Body of pancreas (tissue), 4 donors: ENCODE data around the gene PTGDS. TPM values are rescaled to one million over a fixed set of nuclear protein-coding genes. Genes with fewer than 3 reads are reported as not detected.

ENCODE experiments used
- ATAC-seq: fragments of 150-250 bp; one replicate; pipeline ENCODE4 v1.9.1; 2016
- DNase-seq, 4 donors: peaks; one replicate each; pipeline ENCODE4 v3.0.0-alpha.2; 2019
- H3K27ac ChIP-seq, 4 donors: fragments of 200-600 bp; sonication (generic); 1 replicate in 3 of 4; 2 replicates in 1 of 4; pipeline versions ENCODE4 v1.5.1 to v1.6.1; 2016 to 2019; ENCODE audit warnings: mild to moderate bottlenecking in 1 of 4, mixed read lengths in 1 of 4, moderate library complexity in 1 of 4
- H3K27me3 ChIP-seq, 2 donors: fragments of 200-600 bp; sonication (generic); one replicate each; pipeline ENCODE4 v1.6.0; 2016; ENCODE audit warnings: mild to moderate bottlenecking in 1 of 2
- H3K36me3 ChIP-seq, 2 donors: fragments of 200-600 bp; sonication (generic); replicated peaks in 1 of 2; 2 replicates each; pipeline ENCODE4 v1.5.1; 2016; ENCODE audit warnings: low read depth in 2 of 2; ENCODE audit not compliant: insufficient read depth in 1 of 2
- H3K4me1 ChIP-seq: fragments of 200-600 bp; sonication (generic); one replicate; pipeline ENCODE4 v1.6.0; 2016
- H3K4me3 ChIP-seq, 2 donors: fragments of 200-600 bp; sonication (generic); 1 replicate in 1 of 2; 2 replicates in 1 of 2; pipeline ENCODE4 v1.5.1; 2016 to 2019
- H3K9me3 ChIP-seq, 3 donors: fragments of 200-600 bp; sonication (generic); 1 replicate in 2 of 3; 2 replicates in 1 of 3; pipeline ENCODE4 v1.5.1; 2016
- CTCF ChIP-seq, 7 experiments: fragments of 450-650 bp in 4 of 7; fragments of 200-600 bp in 3 of 7; sonication (generic) in 3 of 7; IDR thresholded peaks; one replicate each; pipeline ENCODE4 v1.5.1; 2016 to 2019; ENCODE audit warnings: antibody characterized with exemption in 7 of 7
- POLR2A ChIP-seq, 3 donors: fragments of 450-650 bp; IDR thresholded peaks; one replicate each; pipeline ENCODE4 v1.6.1; 2016; ENCODE audit warnings: antibody characterized with exemption in 3 of 3, mild to moderate bottlenecking in 2 of 3
- WGBS, 2 donors: methylation state at CpG; one replicate each; pipeline ENCODE4 v1.1.5; 2017; 5-methylcytosine and 5-hydroxymethylcytosine counted together
- intact Hi-C: fragments of 100-400 bp; cut with DNase I; formaldehyde crosslinking; loops from one replicate; pipeline ENCODE4 v1.15.1; 2023
- total RNA-seq, 2 donors: library from RNA; depleted of rRNA; stranded (reverse); fragments of >200 nt; gene quantifications; one replicate each; pipeline ENCODE4 v1.1.0, GENCODE V29; 2016

Gene PTGDS
- total RNA-seq, 2 donors from 2014 or later: 17.8 to 48.0 TPM

GRCh38 chr9:136983656-136984314, 6.5 kb downstream of the PTGDS start:
- ATAC-seq: no peak
- intact Hi-C loops: no loop called here
- Histone ChIP-seq H3K36me3 (no peaks in the 10 kb centered on the region), H3K9me3 (no peaks in the 10 kb centered on the region), H3K27me3 (peaks cover 0 to 5% of the 10 kb centered on the region in 2 donors), H3K27ac (no peak overlapping the region), H3K4me1 (peaks cover 6% of the 10 kb centered on the region), H3K4me3 (no peak overlapping the region)
- DNase-seq: no peak
- 76 to 80% methylated on average over 8 to 11 of the region's 11 CpGs for WGBS, 2 donors
- no peak for TF ChIP-seq CTCF (IDR thresholded peaks at IDR 0.05)
- no peak for TF ChIP-seq POLR2A (IDR thresholded peaks at IDR 0.05)

DNA sequence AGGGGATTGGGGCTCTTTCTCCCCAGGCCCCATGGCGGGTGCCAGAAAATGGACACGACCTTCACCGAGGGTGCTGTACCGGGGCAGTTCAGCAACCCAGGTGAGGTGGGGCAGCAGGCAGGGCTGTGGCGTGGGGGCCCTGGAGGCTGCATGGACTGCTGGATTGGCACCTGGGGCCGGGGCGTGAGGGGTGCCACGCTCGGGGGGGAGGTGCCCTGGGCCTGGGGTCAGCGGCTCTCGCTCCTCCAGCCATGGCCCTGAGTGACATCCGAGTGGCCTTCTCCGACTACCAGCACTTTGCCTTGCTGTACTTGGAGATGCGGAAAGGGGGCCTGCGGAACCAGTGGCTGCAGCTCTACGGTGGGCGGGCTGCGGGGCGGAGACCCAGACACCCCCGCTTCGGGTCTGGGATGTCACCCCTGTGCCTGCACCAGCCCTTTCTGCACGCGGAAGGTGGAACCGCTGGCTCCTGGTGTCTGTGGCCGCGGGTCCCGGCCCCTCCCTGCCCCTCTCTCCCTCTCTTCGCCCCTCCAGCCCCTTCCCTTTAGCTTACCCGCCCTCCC, 7.2 kb downstream of the PTGDS start:
- no peaks in the 10 kb centered on the region for H3K9me3 ChIP-seq
- no peak for TF ChIP-seq POLR2A (IDR thresholded peaks at IDR 0.05)
- no peak for TF ChIP-seq CTCF (IDR thresholded peaks at IDR 0.05)
- H3K4me1 ChIP-seq: peaks cover 6% of the 10 kb centered on the region
- no peak overlapping the region for H3K4me3 ChIP-seq
- WGBS, 2 donors: 52 to 53% methylated on average over 15 to 25 of the region's 29 CpGs
- DNase-seq (no peak), ATAC-seq (no peak)
- H3K36me3 ChIP-seq: no peaks in the 10 kb centered on the region
- no peak overlapping the region for H3K27ac ChIP-seq
- peaks cover 0 to 5% of the 10 kb centered on the region in 2 donors for H3K27me3 ChIP-seq
- intact Hi-C loops: no loop called here

- Histone ChIP-seq H3K27ac (no peak overlapping the region), H3K9me3 (no peaks in the 10 kb centered on the region), H3K4me3 (no peak overlapping the region), H3K27me3 (peaks cover 0 to 5% of the 10 kb centered on the region in 2 donors), H3K4me1 (peaks cover 6% of the 10 kb centered on the region), H3K36me3 (no peaks in the 10 kb centered on the region)
- DNase-seq: no peak
- WGBS, 2 donors: 15 to 33% methylated on average over 12 to 34 of the region's 48 CpGs
- intact Hi-C loops: no loop called here
- ATAC-seq: no peak
- TF ChIP-seq CTCF (IDR thresholded peaks at IDR 0.05) (no peak), POLR2A (IDR thresholded peaks at IDR 0.05) (no peak)
Measured at GRCh38 chr9:136985027-136985602, 7.8 kb downstream of the PTGDS start.

DNA sequence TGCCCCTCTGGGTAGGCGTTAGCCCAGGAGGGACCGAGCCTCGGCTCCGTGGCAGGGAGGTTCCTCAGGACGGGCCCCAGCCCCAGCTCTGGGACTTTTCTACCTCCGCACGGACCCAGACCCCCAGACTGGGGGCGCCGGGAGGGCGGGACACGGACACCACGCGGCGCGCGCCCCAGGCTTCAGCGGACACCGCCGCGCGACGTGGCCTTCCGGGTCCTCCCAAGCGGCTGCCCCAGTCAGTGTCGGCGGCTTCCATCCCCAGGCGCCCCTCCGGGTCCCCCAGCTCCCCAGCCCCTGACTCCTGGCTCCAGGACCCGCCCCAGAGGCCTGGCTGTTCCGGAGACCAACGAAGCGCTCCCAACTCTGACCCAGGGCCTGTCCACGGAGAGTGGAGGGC, 8.5 kb downstream of the PTGDS start:
- TF ChIP-seq POLR2A (IDR thresholded peaks at IDR 0.05): no peak
- TF ChIP-seq CTCF (IDR thresholded peaks at IDR 0.05): no peak
- peaks cover 0 to 5% of the 10 kb centered on the region in 2 donors for H3K27me3 ChIP-seq
- H3K9me3 ChIP-seq: no peaks in the 10 kb centered on the region
- peaks cover 6% of the 10 kb centered on the region for H3K4me1 ChIP-seq
- no peak overlapping the region for H3K27ac ChIP-seq
- no peak overlapping the region for H3K4me3 ChIP-seq
- DNase-seq: no peak
- intact Hi-C loops: no loop called here
- ATAC-seq: no peak
- no peaks in the 10 kb centered on the region for H3K36me3 ChIP-seq
- 41 to 89% methylated on average over 3 to 15 of the region's 33 CpGs for WGBS, 2 donors
